HG02852 (cell line): ENCODE data around the gene RERE.

Experiments
- ATAC-seq: cut with Tn5 transposase; IDR thresholded peaks from one replicate; pipeline ENCODE4 v1.9.1; 2021; ENCODE audit warnings: mild to moderate bottlenecking, moderate library complexity; ENCODE audit not compliant: unreplicated experiment

The RERE gene

GRCh38 chr1:8358897-8359616 is 458.4 kb downstream of the RERE start:
- ATAC-seq: no peak

- ATAC-seq: no peak
These were observed 459.1 kb downstream of the RERE start for GRCh38 chr1:8358241-8358896.

- ATAC-seq: no peak
These were observed 459.9 kb downstream of the RERE start for GRCh38 chr1:8357329-8358101.

- no peak for ATAC-seq
These were observed 460.9 kb downstream of the RERE start for GRCh38 chr1:8356256-8357209.

GRCh38 chr1:8355439-8356255 is 461.8 kb downstream of the RERE start:
- ATAC-seq: no peak

- ATAC-seq: no peak
These were observed 463.4 kb downstream of the RERE start for GRCh38 chr1:8354038-8354437.

GRCh38 chr1:8352886-8353785 is 464.3 kb downstream of the RERE start:
- no peak for ATAC-seq

GRCh38 chr1:8352471-8352845 is 465.0 kb downstream of the RERE start:
- ATAC-seq: no peak

- ATAC-seq: no peak
These were observed 465.6 kb downstream of the RERE start for GRCh38 chr1:8351693-8352470.

- ATAC-seq: no peak
These were observed 466.3 kb downstream of the RERE start for GRCh38 chr1:8350914-8351684.

- no peak for ATAC-seq
These were observed 467.5 kb downstream of the RERE start for GRCh38 chr1:8349961-8350360.

- ATAC-seq: no peak
These were observed 468.0 kb downstream of the RERE start for GRCh38 chr1:8349473-8349865.

GRCh38 chr1:8348777-8349472 is 468.5 kb downstream of the RERE start:
- no peak for ATAC-seq

- ATAC-seq: no peak
These were observed 469.2 kb downstream of the RERE start for GRCh38 chr1:8348047-8348776.

- ATAC-seq: no peak
These were observed 469.8 kb downstream of the RERE start for GRCh38 chr1:8347635-8348034.
